DOHH2 (cell line): Measurements from ENCODE around the gene CD2BP2.

ENCODE experiments used
- H3F3A ChIP-seq: fragments of 200-600 bp; sonication (generic), shearing (Covaris generic); 2 replicates; pipeline ENCODE4 v1.6.0; 2016; ENCODE audit warnings: antibody characterized with exemption, mild to moderate bottlenecking; ENCODE audit not compliant: control insufficient read depth, insufficient read depth
- H3K27ac ChIP-seq: fragments of 200-600 bp; sonication (generic); 2 replicates; pipeline ENCODE4 v1.5.1; 2014; ENCODE audit warnings: low read depth, mild to moderate bottlenecking, low read length, moderate library complexity
- H3K27me3 ChIP-seq: fragments of 200-600 bp; sonication (generic); 2 replicates; pipeline ENCODE4 v1.6.1; 2014; ENCODE audit warnings: mild to moderate bottlenecking, low read length, mixed read lengths; ENCODE audit not compliant: control insufficient read depth
- H3K36me3 ChIP-seq: fragments of 200-600 bp; sonication (generic); 2 replicates; pipeline ENCODE4 v1.6.1; 2014; ENCODE audit warnings: mild to moderate bottlenecking, low read length, moderate library complexity, mixed read lengths; ENCODE audit not compliant: control insufficient read depth
- H3K4me1 ChIP-seq: fragments of 200-600 bp; sonication (generic); 2 replicates; pipeline ENCODE4 v1.6.1; 2014; ENCODE audit warnings: mild to moderate bottlenecking, low read length, mixed read lengths; ENCODE audit not compliant: control insufficient read depth
- H3K4me2 ChIP-seq: fragments of 200-600 bp; sonication (generic); 2 replicates; pipeline ENCODE4 v1.6.0; 2014; ENCODE audit warnings: mild to moderate bottlenecking, low read length, moderate library complexity
- H3K4me3 ChIP-seq: fragments of 200-600 bp; sonication (generic); 2 replicates; pipeline ENCODE4 v1.5.1; 2014; ENCODE audit warnings: mild to moderate bottlenecking, low read length, mixed read lengths
- H3K79me2 ChIP-seq: fragments of 200-600 bp; sonication (generic); 2 replicates; pipeline ENCODE4 v1.6.1; 2014; ENCODE audit warnings: mild to moderate bottlenecking, low read length, mixed read lengths; ENCODE audit not compliant: control insufficient read depth
- H3K9me2 ChIP-seq: fragments of 200-600 bp; sonication (generic); replicated peaks from 2 replicates; pipeline ENCODE4 v1.6.1; 2014; ENCODE audit warnings: mild to moderate bottlenecking, low read length, mixed read lengths; ENCODE audit not compliant: control insufficient read depth
- H3K9me3 ChIP-seq: fragments of 200-600 bp; sonication (generic); 2 replicates; pipeline ENCODE4 v1.6.1; 2014; ENCODE audit warnings: antibody characterized with exemption, low read length, mixed read lengths; ENCODE audit not compliant: control insufficient read depth, insufficient read depth
- H4K20me1 ChIP-seq: fragments of 200-600 bp; sonication (generic); 2 replicates; pipeline ENCODE4 v1.6.0; 2014; ENCODE audit warnings: low read depth, mild to moderate bottlenecking, antibody characterized with exemption, low read length, moderate library complexity; ENCODE audit not compliant: control insufficient read depth, insufficient read depth
- CTCF ChIP-seq: fragments of 200-600 bp; sonication (generic); IDR thresholded peaks from one replicate; pipeline ENCODE4 v1.5.1; 2014; ENCODE audit warnings: antibody characterized with exemption, mild to moderate bottlenecking, low read depth, low read length; ENCODE audit not compliant: poor library complexity, severe bottlenecking
- EZH2phosphoT487 ChIP-seq: fragments of 200-600 bp; sonication (generic); IDR thresholded peaks from 2 replicates; pipeline ENCODE4 v1.6.1; 2017; ENCODE audit warnings: borderline replicate concordance, mild to moderate bottlenecking, antibody characterized with exemption, low read length, moderate library complexity, mixed read lengths

The CD2BP2 gene

GRCh38 chr16:30380803-30381208 lies 25.7 kb upstream of the CD2BP2 start:
- Histone ChIP-seq H3K36me3 (peaks cover 35% of the 10 kb centered on the region), H3K4me2 (peak overlapping the region; percentile 99), H3K27me3 (no peaks in the 10 kb centered on the region), H3K9me2 (no peaks in the 10 kb centered on the region), H4K20me1 (no peaks in the 10 kb centered on the region), H3K79me2 (peaks cover 43% of the 10 kb centered on the region), H3K27ac (peak overlapping the region; percentile 80), H3K9me3 (no peaks in the 10 kb centered on the region), H3F3A (peaks cover 20% of the 10 kb centered on the region), H3K4me3 (peak overlapping the region; percentile 84), H3K4me1 (peaks cover 69% of the 10 kb centered on the region)
- TF ChIP-seq CTCF (no peak), EZH2phosphoT487 (no peak)

- peaks cover 69% of the 10 kb centered on the region for H3K4me1 ChIP-seq
- peak overlapping the region; percentile 99 for H3K4me2 ChIP-seq
- peaks cover 43% of the 10 kb centered on the region for H3K79me2 ChIP-seq
- no peaks in the 10 kb centered on the region for H4K20me1 ChIP-seq
- H3K27ac ChIP-seq: peak overlapping the region; percentile 80
- H3K27me3 ChIP-seq: no peaks in the 10 kb centered on the region
- peaks cover 35% of the 10 kb centered on the region for H3K36me3 ChIP-seq
- no peaks in the 10 kb centered on the region for H3K9me2 ChIP-seq
- H3K9me3 ChIP-seq: no peaks in the 10 kb centered on the region
- TF ChIP-seq EZH2phosphoT487 (no peak), CTCF (no peak)
- no peak overlapping the region; the same call in 1 of the 2 replicates for H3K4me3 ChIP-seq
- peaks cover 20% of the 10 kb centered on the region for H3F3A ChIP-seq
Observed at GRCh38 chr16:30380072-30380802, 25.1 kb upstream of the CD2BP2 start.

GRCh38 chr16:30379158-30379783 lies 24.2 kb upstream of the CD2BP2 start:
- peak overlapping the region; percentile 99 for H3K4me2 ChIP-seq
- no peaks in the 10 kb centered on the region for H3K9me2 ChIP-seq
- H3K4me3 ChIP-seq: peak overlapping the region; percentile 99
- H3K27ac ChIP-seq: peak overlapping the region; percentile 97
- no peaks in the 10 kb centered on the region for H3K9me3 ChIP-seq
- TF ChIP-seq EZH2phosphoT487 (no peak), CTCF (no peak)
- H4K20me1 ChIP-seq: no peaks in the 10 kb centered on the region
- peaks cover 43% of the 10 kb centered on the region for H3K79me2 ChIP-seq
- H3K27me3 ChIP-seq: no peaks in the 10 kb centered on the region
- peaks cover 20% of the 10 kb centered on the region for H3F3A ChIP-seq
- H3K36me3 ChIP-seq: peaks cover 35% of the 10 kb centered on the region
- peaks cover 69% of the 10 kb centered on the region for H3K4me1 ChIP-seq
